Cardiac ventricle fibroblast (primary cell): Measurements from ENCODE around the gene TAAR5. TPM values are rescaled to one million over a fixed set of nuclear protein-coding genes. Genes with fewer than 3 reads are reported as not detected.

Source experiments
- total RNA-seq: library from RNA; depleted of rRNA; stranded (reverse); fragments of >200 nt; gene quantifications from 2 replicates; pipeline ENCODE4 v1.2.3, GENCODE V29; 2015

TAAR5 gene, protein sequence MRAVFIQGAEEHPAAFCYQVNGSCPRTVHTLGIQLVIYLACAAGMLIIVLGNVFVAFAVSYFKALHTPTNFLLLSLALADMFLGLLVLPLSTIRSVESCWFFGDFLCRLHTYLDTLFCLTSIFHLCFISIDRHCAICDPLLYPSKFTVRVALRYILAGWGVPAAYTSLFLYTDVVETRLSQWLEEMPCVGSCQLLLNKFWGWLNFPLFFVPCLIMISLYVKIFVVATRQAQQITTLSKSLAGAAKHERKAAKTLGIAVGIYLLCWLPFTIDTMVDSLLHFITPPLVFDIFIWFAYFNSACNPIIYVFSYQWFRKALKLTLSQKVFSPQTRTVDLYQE
- total RNA-seq = not detected in 2 replicates

DNA sequence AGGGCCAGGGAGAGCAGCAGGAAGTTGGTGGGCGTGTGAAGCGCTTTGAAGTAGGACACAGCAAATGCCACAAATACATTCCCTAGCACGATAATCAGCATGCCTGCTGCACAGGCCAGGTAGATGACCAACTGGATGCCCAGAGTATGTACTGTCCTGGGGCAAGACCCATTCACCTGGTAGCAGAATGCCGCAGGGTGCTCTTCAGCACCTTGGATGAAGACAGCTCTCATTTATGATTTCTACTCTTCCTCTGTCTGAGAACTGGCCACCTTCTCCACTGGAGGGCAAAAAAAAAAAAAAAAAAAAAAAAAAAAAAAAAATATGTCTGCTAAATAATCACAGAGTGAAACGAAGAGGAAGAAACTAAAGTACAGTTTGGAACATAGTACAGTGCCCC lies at the start of gene TAAR5:
TAAR5 (minus strand) TSS at position 288 of the 400 bp plus-strand sequence; CDS start at position 233, 55 bp downstream.

DNA sequence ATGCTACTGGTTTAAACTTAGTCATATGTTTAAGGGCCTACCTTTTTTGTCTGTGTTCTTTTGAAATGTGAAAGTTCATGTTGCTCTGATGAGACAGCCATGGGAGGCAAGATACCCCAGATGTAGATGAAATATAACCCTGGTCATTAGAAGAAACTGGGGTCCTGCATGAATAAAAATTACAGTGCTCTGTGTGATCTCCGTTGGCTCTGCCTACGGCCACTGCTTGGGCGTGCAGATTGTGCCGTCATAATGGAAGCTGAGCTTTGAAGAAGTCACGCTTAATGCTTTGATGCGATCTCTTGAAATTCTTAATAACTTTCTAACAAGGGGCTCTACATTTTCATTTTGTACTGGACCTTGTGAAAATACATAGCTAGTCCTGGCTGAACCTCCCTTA lies 34.6 kb upstream of the TAAR5 start, which contains the start of gene TAAR2:
TAAR2 (minus strand) TSS at position 101 of the 400 bp plus-strand sequence; CDS start at position 101, 0 bp downstream.

DNA sequence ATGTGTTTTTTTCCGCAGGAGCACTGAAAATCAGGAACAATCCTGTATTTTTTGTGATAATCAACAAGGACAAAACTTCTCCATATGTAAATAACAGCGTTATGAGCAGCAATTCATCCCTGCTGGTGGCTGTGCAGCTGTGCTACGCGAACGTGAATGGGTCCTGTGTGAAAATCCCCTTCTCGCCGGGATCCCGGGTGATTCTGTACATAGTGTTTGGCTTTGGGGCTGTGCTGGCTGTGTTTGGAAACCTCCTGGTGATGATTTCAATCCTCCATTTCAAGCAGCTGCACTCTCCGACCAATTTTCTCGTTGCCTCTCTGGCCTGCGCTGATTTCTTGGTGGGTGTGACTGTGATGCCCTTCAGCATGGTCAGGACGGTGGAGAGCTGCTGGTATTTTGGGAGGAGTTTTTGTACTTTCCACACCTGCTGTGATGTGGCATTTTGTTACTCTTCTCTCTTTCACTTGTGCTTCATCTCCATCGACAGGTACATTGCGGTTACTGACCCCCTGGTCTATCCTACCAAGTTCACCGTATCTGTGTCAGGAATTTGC lies 19.2 kb downstream of the TAAR5 start, which contains the start of gene TAAR6:
TAAR6 (plus strand) TSS at position 102 of the 557 bp plus-strand sequence; CDS start at position 102, 0 bp downstream.

DNA sequence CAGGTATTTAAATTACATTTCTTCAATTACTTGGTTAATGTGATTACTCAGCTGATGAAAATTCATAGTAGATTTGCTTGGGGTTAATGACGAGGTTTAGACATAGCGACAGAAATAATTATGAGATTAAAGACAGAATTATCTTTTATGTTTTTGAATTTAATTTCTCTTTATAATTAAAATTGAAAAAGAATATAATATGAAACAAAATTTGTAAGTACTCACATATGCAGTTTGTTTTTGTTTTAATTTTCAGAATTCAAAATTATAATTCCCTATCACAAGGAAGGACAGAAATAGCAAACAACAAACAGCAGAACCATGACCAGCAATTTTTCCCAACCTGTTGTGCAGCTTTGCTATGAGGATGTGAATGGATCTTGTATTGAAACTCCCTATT lies 37.2 kb downstream of the TAAR5 start, which contains the start of gene TAAR8:
TAAR8 (plus strand) TSS at position 301 of the 400 bp plus-strand sequence; CDS start at position 322, 21 bp downstream.

Other genes starting within 250 kb of the TAAR5 start
- 33.6 and 38.4 TPM in 2 replicates for gene MOXD1, start 188.3 kb downstream of the TAAR5 start, total RNA-seq
- gene STX7, start 76.6 kb downstream of the TAAR5 start, total RNA-seq = 22.0 and 25.4 TPM in 2 replicates
- not detected in 2 replicates for gene TAAR9, start 51.5 kb downstream of the TAAR5 start, total RNA-seq
- gene TAAR8, start 37.1 kb downstream of the TAAR5 start, total RNA-seq = not detected in 2 replicates
- gene TAAR6, start 19.4 kb downstream of the TAAR5 start, total RNA-seq = not detected in 2 replicates
- gene TAAR2, start 34.5 kb upstream of the TAAR5 start, total RNA-seq = not detected in 2 replicates
- not detected in 2 replicates for gene TAAR1, start 69.4 kb upstream of the TAAR5 start, total RNA-seq
- gene VNN1, start 124.3 kb upstream of the TAAR5 start, total RNA-seq = 0.06 TPM in 1 of 2 replicates, not detected in the other
- not detected in 2 replicates for gene VNN2, start 168.2 kb upstream of the TAAR5 start, total RNA-seq
- gene SLC18B1, start 208.9 kb upstream of the TAAR5 start, total RNA-seq = 4.9 and 6.0 TPM in 2 replicates
- gene RPS12, start 224.8 kb upstream of the TAAR5 start, total RNA-seq = 1,737 and 1,911 TPM in 2 replicates